ENCODE measurements around the gene SCUBE2. TPM values are rescaled to one million over a fixed set of nuclear protein-coding genes. Genes with fewer than 3 reads are reported as not detected.

The SCUBE2 gene
- total RNA-seq, 1 donor from 2014 or later, result 0.99 TPM

- no peak for DNase-seq (ENCODE audit: low read depth in 2 of 2)
Measured at GRCh38 chr11:9076046-9076445, 15.4 kb downstream of the SCUBE2 start.

- DNase-seq (ENCODE audit: low read depth in 2 of 2), result no peak
Measured at GRCh38 chr11:9075556-9075955, 15.8 kb downstream of the SCUBE2 start.

DNA sequence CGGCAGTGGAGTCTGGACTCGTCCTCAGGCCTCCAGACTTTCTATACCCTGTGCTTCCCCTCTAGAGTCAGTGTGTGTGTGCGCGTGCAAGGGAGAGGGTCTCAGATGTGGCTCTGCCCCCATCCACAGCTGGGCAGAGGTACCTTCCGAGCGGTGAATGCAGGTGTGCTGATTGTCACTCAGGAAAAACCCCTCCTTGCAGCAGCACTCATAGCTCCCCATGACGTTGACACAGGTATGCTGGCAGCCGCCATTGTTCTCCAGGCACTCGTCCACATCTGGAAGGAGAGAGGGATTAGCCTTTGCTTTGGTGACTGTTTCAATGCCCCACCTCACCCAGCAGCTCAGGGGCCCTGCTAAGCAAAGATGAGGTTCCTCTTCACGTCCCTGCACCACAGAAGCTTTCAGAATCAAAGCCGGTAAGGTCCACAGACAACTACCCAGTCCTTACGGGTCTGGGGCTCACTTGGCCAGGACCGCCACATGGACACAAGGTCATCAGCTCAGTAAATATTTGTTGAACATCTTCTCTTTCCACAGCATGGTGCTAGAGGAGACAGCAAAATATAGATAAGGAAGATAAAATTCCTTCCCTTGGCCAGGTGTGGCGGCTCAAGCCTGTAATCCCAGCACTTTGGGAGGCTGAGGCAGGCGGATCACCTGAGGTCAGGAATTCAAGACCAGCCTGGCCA lies 16.9 kb downstream of the SCUBE2 start:
- no peak for DNase-seq (ENCODE audit: low read depth in 2 of 2)

DNA sequence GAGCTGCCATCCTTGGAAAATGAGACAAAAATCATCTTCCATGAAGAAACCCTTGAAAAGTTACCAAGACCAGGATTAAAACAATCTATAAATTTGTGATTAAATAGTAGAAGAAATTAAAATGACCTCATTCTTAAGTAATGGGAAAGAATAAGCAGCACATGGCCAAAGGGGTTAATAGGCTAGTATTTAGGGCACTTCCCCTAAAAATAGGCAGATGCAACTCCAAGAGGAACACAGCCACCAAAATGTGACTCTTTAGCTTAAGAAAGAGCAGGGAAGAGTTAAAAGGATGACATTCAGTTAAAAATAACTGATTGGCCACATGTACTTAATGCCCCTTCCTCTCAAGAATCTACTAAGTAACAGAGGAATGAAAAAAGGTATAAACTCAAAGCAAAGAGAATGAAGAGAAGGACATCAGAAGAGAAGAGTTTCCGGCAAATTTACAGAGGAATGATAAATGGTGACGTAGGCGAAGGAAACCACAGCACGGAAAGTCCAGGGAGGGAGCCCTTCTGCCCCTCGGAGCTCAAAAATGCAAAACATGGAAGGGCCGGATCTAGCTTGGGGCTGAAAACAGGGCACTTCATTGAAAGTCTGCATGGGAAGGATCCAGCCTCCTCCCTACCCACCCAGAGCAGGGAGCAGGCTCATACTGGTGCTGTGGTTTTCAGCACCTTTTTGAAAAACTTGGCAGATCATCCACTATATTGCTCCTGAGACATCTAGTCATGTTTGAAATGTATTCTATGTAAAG lies 17.8 kb downstream of the SCUBE2 start:
- no peak for DNase-seq (ENCODE audit: low read depth in 2 of 2)

DNA sequence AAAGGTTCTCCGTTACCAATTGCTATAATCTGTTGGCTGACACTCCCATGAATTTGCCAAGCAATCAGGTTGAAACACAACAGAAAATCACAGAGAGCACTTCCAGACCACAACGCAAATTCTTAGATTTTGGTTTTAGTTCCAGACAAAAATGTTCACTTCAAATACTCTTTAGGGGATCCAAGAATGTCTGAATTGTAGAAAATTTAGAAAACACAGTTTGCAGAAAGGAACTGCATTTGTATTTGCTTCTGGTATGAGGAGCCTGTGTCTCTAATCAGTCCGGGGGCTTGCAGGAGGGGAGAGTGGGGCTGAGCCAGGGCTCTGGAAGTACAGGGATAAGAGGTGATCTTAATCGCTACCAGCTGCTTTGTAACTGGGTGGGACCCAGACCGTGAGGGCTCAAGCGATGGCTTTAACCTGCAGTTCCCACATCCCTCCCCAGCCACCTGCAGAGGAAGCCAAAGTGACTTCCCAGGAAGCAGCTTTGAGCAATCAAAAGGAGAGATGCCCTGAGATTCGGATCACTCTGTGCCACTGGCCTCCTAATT lies 18.7 kb downstream of the SCUBE2 start:
- no peak for DNase-seq (ENCODE audit: low read depth in 2 of 2)

- DNase-seq (ENCODE audit: low read depth in 2 of 2), result no peak
Measured at GRCh38 chr11:9071692-9072091, 19.7 kb downstream of the SCUBE2 start.

DNA sequence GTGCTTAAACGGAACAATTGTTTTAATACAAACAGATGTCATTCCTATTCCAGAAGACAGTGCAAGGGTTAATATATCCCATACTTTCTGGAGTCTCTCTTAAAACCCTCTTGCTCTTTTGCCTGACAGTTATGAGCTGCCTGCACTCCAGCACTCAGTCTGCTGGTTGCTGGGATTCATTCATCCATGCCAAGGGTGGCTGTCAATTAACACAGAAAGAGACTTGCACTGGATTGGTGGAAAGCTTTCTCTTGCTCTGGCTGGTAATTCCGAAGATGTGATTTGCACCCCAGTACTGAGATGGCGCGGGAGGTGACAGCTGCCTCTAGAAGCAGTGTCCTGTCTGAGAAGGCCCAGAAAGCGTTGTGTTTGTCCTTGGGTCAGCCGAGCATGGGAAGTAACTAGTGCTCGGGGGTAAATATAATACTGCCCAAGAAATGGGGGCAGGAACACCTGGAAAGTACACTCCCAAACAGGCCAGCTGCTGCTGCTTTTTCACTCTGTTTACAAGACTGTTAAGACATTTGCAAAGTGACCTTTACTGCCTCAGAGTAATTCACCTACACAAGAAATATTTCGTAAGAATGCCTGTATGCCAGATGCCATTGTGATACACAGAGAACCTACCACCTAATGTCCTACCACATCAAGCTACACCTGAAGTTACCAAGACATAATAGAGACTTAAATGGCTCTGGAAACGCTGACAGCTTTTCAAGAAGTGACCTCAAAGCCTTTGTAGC lies 20.5 kb downstream of the SCUBE2 start:
- DNase-seq (ENCODE audit: low read depth in 2 of 2), result no peak

- DNase-seq (ENCODE audit: low read depth in 2 of 2), result no peak
Measured at GRCh38 chr11:9069862-9070470, 21.4 kb downstream of the SCUBE2 start.

DNA sequence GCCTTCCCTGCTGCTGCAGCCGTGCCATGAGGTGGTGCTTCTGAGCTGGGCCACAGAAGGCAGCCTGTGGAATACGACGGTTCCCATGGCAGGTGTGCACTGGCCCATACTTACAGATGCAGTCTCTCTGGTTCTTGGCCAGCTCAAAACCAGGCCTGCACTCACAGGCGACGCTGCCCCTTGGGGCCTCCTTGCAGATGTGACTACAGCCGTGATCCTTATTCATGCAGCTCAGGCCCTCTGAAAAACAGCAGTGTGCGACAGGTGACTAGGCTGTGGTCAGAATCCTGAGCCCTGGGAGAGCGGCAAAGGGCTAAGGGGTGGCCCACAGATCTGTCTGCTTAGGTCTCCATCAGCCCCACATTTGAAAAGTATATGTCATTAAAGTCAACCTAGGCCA lies 22.1 kb downstream of the SCUBE2 start:
- DNase-seq (ENCODE audit: low read depth in 2 of 2), result no peak

- DNase-seq (ENCODE audit: low read depth in 2 of 2), result no peak
Measured at GRCh38 chr11:9066433-9066925, 24.9 kb downstream of the SCUBE2 start.

GRCh38 chr11:9065607-9066432 lies 25.6 kb downstream of the SCUBE2 start:
- no peak for DNase-seq (ENCODE audit: low read depth in 2 of 2)

GRCh38 chr11:9061807-9062206 lies 29.6 kb downstream of the SCUBE2 start:
- no peak for DNase-seq (ENCODE audit: low read depth in 2 of 2)

- no peak for DNase-seq (ENCODE audit: low read depth in 2 of 2)
Measured at GRCh38 chr11:9060700-9061111, 30.7 kb downstream of the SCUBE2 start.

- no peak for DNase-seq (ENCODE audit: low read depth in 2 of 2)
Measured at GRCh38 chr11:9059406-9059805, 32.0 kb downstream of the SCUBE2 start.

DNA sequence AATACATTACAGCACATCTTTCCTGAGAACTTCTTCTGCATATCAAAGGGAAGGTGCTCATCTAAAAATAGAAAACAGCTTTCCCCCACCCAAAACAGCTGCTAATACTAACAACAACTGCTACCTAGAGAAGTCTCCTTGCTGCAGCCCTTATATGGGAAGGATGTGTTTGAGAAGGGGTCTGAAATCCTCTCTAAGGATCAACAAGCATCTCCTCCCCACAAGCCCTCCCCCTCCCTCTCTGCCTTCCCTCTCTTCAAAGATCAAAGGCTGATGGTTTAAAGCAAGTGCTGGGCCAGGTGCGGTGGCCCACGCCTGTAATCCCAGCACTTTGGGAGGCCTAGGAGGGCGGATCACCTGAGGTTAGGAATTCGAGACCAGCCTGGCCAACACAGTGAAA lies 33.5 kb downstream of the SCUBE2 start:
- DNase-seq (ENCODE audit: low read depth in 2 of 2), result no peak

DNA sequence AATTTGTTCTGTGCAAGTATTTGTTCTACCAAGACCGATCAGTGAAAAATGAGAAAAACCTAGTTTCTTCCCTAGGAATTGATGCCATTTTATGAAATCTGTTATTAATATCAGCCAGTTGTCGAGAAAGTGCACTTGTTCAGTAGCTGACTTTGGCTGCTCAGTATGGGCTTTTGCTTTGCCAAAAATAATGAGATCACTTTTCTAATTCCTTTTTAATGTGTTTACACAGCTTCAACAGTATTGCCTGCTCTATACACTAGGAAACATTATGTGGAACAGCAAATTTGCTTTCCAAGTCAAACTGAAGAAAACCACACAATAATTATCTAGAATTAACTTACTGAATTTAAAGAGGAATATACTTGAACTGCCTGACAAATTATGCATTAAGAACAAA lies 34.4 kb downstream of the SCUBE2 start:
- peak in 1 of 2 donors; percentile 26 for DNase-seq (ENCODE audit: low read depth in 2 of 2)

- no peak for DNase-seq (ENCODE audit: low read depth in 2 of 2)
Measured at GRCh38 chr11:9056467-9056866, 34.9 kb downstream of the SCUBE2 start.

GRCh38 chr11:9053316-9054035 lies 37.9 kb downstream of the SCUBE2 start:
- peak in 1 of 2 donors; percentile 31 for DNase-seq (ENCODE audit: low read depth in 2 of 2)

DNA sequence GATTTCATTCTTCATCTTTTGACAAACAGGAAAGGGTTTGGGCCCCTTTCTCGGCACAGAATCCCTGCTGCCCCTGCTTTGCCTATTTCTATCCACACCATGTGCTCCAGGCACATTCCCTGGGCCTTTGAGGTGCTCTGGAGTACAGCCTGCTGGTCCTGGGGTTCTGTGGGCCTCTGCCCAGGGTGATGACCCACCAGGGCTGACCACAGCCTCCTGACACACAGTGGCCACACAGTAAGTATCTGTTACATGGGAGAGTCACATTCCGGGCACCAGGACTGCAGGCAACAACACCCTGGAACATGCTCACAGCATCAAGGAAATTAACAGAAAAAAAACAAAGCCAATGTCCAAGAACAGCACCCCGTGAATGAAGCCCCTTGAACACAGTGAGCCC lies 39.1 kb downstream of the SCUBE2 start:
- no peak for DNase-seq (ENCODE audit: low read depth in 2 of 2)

DNA sequence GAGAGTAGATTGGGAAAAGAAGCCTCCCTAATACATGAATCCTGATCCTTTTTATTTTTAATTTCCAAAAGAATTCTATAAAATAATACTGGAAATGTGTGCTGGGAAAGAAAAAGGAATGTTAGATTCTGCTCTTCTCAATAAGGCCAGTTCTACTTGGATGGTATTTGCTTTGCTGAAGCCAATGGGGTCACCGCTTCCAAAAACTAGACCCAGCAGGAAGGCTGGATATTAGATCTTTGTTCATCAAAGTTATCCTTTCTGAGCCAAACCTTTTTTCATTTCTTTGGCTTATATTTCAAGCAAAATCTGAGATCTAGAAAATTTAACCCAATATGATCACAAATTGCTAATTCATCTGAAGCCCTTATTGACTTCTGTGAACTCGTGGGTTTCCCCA lies 41.4 kb downstream of the SCUBE2 start:
- DNase-seq (ENCODE audit: low read depth in 2 of 2), result no peak
